ENCODE data around the gene PEX13. TPM values are rescaled to one million over a fixed set of nuclear protein-coding genes. Genes with fewer than 3 reads are reported as not detected.
"Not testable (repeated sequence)": the region's sequence is repeated elsewhere in the genome, so short reads cannot be mapped to it uniquely, and the experiment has no call there.

PEX13 gene
- polyA plus RNA-seq, 1 donor = 28.4 TPM

DNA sequence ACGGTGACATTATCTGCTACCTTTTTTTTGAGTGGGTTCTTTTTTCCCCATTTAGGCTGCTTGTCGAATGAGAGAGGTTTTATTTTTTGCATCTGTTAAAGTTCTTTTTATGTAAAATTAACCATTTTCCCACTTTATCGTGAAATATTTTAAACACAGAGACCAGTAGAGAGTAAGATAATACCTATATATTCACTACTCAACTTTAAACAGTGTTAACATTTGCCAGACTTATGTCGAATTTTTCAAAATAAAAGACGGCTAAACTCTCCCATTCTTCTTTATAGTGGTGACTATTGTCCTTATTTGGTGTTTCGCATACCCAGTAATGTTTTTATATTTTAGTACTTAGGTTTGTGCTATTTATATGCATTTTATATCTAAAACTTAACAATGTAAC lies 1.3 kb downstream of the PEX13 start:
- H3K4me3 ChIP-seq (ENCODE audit: low read length) = peak overlapping the region; percentile 82
- H3K27ac ChIP-seq (ENCODE audit: low read length) = peak overlapping the region; percentile 95
- H3K27me3 ChIP-seq (ENCODE audit: control insufficient read depth, insufficient read depth, low read length) = no peaks in the 10 kb centered on the region
- WGBS (ENCODE audit: insufficient coverage, low lambda C conversion rate) = 20% methylated on average over 5 of the region's 6 CpGs
- DNase-seq = no peak
- H3K9me3 ChIP-seq (ENCODE audit: control insufficient read depth, low read depth, low read length) = no peaks in the 10 kb centered on the region
- H3K4me1 ChIP-seq (ENCODE audit: control insufficient read depth, insufficient read depth, low read length) = peaks cover 4% of the 10 kb centered on the region
- peaks cover 16% of the 10 kb centered on the region for H3K36me3 ChIP-seq (ENCODE audit: control insufficient read depth, insufficient read depth, low read length)

DNA sequence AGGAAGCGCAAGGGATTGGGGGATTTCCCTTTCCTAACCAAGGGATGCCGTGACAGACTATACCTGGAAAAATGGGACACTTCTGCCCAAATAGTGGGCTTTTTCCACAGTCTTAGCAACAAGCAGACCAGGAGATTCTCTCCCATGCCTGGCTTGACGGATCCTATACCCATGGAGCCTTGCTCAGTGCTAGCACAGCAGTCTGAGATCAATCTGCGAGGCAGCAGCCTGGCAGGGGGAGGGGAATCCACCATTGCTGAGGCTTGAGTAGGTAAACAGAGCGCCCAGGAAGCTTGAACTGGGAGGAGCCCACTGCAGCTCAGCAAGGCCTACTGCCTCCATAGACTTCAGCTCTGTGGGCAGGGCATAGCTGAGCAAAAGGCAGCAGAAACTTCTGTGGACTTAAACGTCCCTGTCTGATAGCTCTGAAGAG lies 3.7 kb downstream of the PEX13 start:
- Histone ChIP-seq H3K36me3 (ENCODE audit: control insufficient read depth, insufficient read depth, low read length) (peaks cover 23% of the 10 kb centered on the region), H3K4me1 (ENCODE audit: control insufficient read depth, insufficient read depth, low read length) (peaks cover 4% of the 10 kb centered on the region), H3K27ac (ENCODE audit: low read length) (no peak overlapping the region), H3K9me3 (ENCODE audit: control insufficient read depth, low read depth, low read length) (no peaks in the 10 kb centered on the region), H3K27me3 (ENCODE audit: control insufficient read depth, insufficient read depth, low read length) (no peaks in the 10 kb centered on the region), H3K4me3 (ENCODE audit: low read length) (no peak overlapping the region)
- no CpG with 5 or more reads among the region's 6 CpGs for WGBS (ENCODE audit: insufficient coverage, low lambda C conversion rate)
- no peak for DNase-seq

DNA sequence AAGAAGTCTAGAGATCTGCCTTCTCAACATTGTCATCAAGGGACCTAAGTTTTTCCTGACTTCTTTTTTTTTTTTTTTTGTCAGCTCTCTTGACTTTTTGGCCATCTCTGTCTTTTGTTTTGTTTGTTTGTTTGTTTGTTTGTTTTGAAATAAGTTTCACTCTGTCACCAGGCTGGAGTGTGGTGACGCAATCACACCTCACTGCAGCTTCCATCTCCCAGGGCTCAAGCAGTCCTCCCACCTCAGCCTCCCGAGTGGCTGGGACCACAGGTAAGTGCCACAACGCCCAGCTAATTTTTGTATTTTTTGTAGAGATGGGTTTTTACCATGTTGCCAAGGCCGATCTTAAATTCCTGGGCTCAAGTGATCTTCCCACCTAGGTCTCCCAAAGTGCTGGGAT lies 6.2 kb downstream of the PEX13 start:
- H3K9me3 ChIP-seq (ENCODE audit: control insufficient read depth, low read depth, low read length) = no peaks in the 10 kb centered on the region
- peaks cover 4% of the 10 kb centered on the region for H3K4me1 ChIP-seq (ENCODE audit: control insufficient read depth, insufficient read depth, low read length)
- no peak overlapping the region for H3K27ac ChIP-seq (ENCODE audit: low read length)
- no peaks in the 10 kb centered on the region for H3K27me3 ChIP-seq (ENCODE audit: control insufficient read depth, insufficient read depth, low read length)
- H3K36me3 ChIP-seq (ENCODE audit: control insufficient read depth, insufficient read depth, low read length) = peaks cover 25% of the 10 kb centered on the region
- H3K4me3 ChIP-seq (ENCODE audit: low read length) = no peak overlapping the region
- no CpG with 5 or more reads among the region's 4 CpGs for WGBS (ENCODE audit: insufficient coverage, low lambda C conversion rate)
- no peak for DNase-seq

DNA sequence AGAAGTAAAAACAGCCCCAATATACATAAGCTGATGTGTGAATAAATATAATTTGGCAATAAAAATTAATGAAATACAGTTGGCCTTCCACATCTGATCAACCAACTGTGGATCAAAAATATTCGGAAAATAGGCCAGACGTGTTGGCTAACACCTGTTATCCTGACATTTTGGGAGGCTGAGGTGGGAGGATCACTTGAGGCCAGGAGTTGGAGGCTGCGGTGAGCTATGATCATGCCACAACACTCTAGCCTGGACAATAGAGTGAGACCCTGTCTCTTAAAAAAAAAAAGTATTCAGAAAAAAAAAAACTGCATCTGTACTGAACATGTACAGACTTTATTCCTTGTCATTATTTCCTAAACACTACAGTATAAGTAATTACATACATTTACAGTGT lies 12.0 kb downstream of the PEX13 start:
- Histone ChIP-seq H3K4me1 (ENCODE audit: control insufficient read depth, insufficient read depth, low read length) (no peaks in the 10 kb centered on the region), H3K4me3 (ENCODE audit: low read length) (no peak overlapping the region), H3K9me3 (ENCODE audit: control insufficient read depth, low read depth, low read length) (no peaks in the 10 kb centered on the region), H3K36me3 (ENCODE audit: control insufficient read depth, insufficient read depth, low read length) (peaks cover 40% of the 10 kb centered on the region), H3K27ac (ENCODE audit: low read length) (no peak overlapping the region), H3K27me3 (ENCODE audit: control insufficient read depth, insufficient read depth, low read length) (no peaks in the 10 kb centered on the region)
- no CpG with 5 or more reads among the region's 3 CpGs for WGBS (ENCODE audit: insufficient coverage, low lambda C conversion rate)
- no peak for DNase-seq

DNA sequence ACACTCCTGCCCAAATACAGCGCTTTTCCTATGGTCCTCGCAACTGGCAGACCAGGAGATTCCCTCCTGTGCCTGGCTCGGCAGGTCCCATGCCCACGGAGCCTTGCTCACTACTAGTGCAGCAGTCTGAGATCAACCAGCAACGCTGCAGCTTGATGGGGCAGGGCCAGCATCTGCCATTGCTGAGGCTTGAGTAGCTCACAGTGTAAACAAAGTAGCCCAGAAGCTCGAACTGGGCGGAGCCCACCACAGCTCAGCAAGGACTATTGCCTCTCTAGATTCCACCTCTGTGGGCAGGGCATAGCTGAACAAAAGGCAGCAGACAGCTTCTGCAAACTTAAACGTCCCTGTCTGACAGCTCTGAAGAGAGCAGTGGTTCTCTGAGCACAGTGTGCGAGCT lies 17.1 kb downstream of the PEX13 start:
- not testable (repeated sequence) for DNase-seq; H3K27ac ChIP-seq (ENCODE audit: low read length); H3K27me3 ChIP-seq (ENCODE audit: control insufficient read depth, insufficient read depth, low read length); H3K9me3 ChIP-seq (ENCODE audit: control insufficient read depth, low read depth, low read length); H3K4me3 ChIP-seq (ENCODE audit: low read length); H3K4me1 ChIP-seq (ENCODE audit: control insufficient read depth, insufficient read depth, low read length)
- WGBS (ENCODE audit: insufficient coverage, low lambda C conversion rate) = no CpG with 5 or more reads among the region's 9 CpGs
- peaks cover 43% of the 10 kb centered on the region for H3K36me3 ChIP-seq (ENCODE audit: control insufficient read depth, insufficient read depth, low read length)

DNA sequence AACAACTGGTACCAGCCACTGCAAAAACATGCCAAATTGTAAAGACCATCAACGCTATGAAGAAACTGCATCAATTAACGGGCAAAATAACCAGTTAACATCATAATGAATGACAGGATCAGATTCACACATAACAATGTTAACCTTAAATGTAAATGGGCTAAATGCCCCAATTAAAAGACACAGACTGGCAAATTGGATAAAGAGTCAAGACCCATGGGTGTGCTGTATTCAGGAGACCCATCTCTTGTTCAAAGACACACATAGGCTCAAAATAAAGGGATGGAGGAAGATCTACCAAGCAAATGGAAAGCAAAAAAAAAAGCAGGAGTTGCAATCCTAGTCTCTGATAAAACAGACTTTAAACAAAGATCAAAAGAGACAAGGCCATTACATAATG lies 19.1 kb downstream of the PEX13 start:
- H3K27me3 ChIP-seq (ENCODE audit: control insufficient read depth, insufficient read depth, low read length); H3K9me3 ChIP-seq (ENCODE audit: control insufficient read depth, low read depth, low read length); H3K4me3 ChIP-seq (ENCODE audit: low read length); H3K27ac ChIP-seq (ENCODE audit: low read length); DNase-seq; H3K4me1 ChIP-seq (ENCODE audit: control insufficient read depth, insufficient read depth, low read length): not testable (repeated sequence)
- peaks cover 35% of the 10 kb centered on the region for H3K36me3 ChIP-seq (ENCODE audit: control insufficient read depth, insufficient read depth, low read length)
- no CpG with 5 or more reads among the region's 2 CpGs for WGBS (ENCODE audit: insufficient coverage, low lambda C conversion rate)

DNA sequence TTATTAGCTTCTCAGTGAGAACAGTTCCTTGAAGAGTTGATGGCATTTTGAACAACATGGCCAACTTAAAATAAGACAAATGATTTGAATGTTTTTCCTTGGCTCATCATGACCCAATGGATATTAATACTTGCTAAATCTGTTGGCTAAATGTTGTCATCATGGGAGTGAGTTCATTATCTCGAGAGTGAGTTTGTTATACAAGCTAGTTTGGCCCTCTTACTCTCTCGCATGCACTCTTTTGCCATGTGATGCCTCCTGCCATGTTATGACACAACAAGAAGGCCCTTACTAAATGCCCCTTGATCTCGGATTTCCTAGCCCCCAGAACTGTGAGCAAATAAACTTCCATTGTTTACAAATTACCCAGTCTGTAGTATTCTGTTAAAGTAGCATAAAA lies 25.3 kb downstream of the PEX13 start:
- Histone ChIP-seq H3K27me3 (ENCODE audit: control insufficient read depth, insufficient read depth, low read length) (no peaks in the 10 kb centered on the region), H3K4me1 (ENCODE audit: control insufficient read depth, insufficient read depth, low read length) (no peaks in the 10 kb centered on the region), H3K9me3 (ENCODE audit: control insufficient read depth, low read depth, low read length) (no peaks in the 10 kb centered on the region), H3K36me3 (ENCODE audit: control insufficient read depth, insufficient read depth, low read length) (peaks cover 20% of the 10 kb centered on the region), H3K4me3 (ENCODE audit: low read length) (no peak overlapping the region), H3K27ac (ENCODE audit: low read length) (no peak overlapping the region)
- no CpG with 5 or more reads among the region's 3 CpGs for WGBS (ENCODE audit: insufficient coverage, low lambda C conversion rate)
- DNase-seq = no peak

DNA sequence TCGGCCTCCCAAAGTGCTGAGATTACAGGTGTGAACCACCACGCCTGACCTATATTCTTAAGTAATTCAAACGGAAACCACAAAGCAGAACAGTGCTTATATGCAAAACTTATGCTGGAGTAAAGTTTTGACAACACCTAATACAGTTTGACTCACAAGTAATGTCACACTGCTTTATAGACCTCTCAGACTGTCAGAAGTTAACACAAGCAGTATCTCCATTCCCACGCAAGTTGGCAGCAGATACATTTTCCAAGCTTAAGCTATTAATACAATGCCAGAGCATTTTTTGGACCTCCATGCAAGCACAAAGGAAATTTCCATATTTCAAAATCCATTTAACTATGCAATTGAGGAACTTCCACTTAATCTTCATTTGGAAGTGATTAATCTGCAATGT lies 27.1 kb downstream of the PEX13 start:
- no peaks in the 10 kb centered on the region for H3K27me3 ChIP-seq (ENCODE audit: control insufficient read depth, insufficient read depth, low read length)
- no peak overlapping the region for H3K27ac ChIP-seq (ENCODE audit: low read length)
- DNase-seq = no peak
- WGBS (ENCODE audit: insufficient coverage, low lambda C conversion rate) = no CpG with 5 or more reads among the region's 4 CpGs
- H3K4me3 ChIP-seq (ENCODE audit: low read length) = no peak overlapping the region
- no peaks in the 10 kb centered on the region for H3K9me3 ChIP-seq (ENCODE audit: control insufficient read depth, low read depth, low read length)
- no peaks in the 10 kb centered on the region for H3K4me1 ChIP-seq (ENCODE audit: control insufficient read depth, insufficient read depth, low read length)
- H3K36me3 ChIP-seq (ENCODE audit: control insufficient read depth, insufficient read depth, low read length) = peaks cover 29% of the 10 kb centered on the region

DNA sequence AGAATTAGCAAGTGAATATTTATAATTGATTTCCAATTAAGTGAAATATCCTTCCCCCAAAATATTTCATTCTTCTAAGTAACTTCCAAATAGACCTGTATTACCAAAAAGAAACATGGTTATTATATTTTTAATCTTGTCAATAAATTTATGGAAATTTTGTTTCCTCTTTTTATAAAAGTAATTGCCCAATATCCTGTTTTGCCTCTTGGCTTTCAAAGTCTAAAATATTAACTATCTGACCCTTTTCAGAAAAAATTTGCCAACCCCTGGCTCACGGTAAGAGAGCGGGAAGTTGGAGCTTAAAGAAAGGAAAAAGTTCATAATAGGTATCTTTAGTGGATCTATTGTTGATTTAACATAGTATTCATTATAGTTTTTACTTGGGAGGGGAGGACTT lies 27.7 kb downstream of the PEX13 start:
- Histone ChIP-seq H3K4me1 (ENCODE audit: control insufficient read depth, insufficient read depth, low read length) (no peaks in the 10 kb centered on the region), H3K9me3 (ENCODE audit: control insufficient read depth, low read depth, low read length) (no peaks in the 10 kb centered on the region), H3K36me3 (ENCODE audit: control insufficient read depth, insufficient read depth, low read length) (peaks cover 31% of the 10 kb centered on the region), H3K27me3 (ENCODE audit: control insufficient read depth, insufficient read depth, low read length) (no peaks in the 10 kb centered on the region), H3K27ac (ENCODE audit: low read length) (no peak overlapping the region), H3K4me3 (ENCODE audit: low read length) (no peak overlapping the region)
- no CpG with 5 or more reads among the region's 2 CpGs for WGBS (ENCODE audit: insufficient coverage, low lambda C conversion rate)
- DNase-seq = no peak

DNA sequence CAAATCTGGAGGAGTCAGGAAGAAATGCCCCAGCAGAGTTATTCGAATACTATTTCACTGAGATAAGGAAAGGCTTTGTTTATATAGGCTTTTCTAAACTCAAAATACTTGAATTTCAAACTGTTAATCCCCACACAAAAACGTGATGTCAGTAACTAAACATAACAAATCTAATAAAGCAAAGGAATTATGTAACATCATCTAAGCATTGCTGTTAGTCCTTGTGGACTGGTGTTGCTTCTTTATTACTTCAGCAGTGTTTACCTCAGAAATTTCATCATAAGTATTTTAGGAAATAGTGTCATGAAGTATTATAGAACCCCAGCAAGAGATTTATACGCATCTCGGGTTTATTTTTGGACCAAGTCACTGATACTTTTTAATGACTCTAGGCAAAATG lies 28.5 kb downstream of the PEX13 start:
- Histone ChIP-seq H3K36me3 (ENCODE audit: control insufficient read depth, insufficient read depth, low read length) (peaks cover 33% of the 10 kb centered on the region), H3K27ac (ENCODE audit: low read length) (no peak overlapping the region), H3K27me3 (ENCODE audit: control insufficient read depth, insufficient read depth, low read length) (no peaks in the 10 kb centered on the region), H3K4me1 (ENCODE audit: control insufficient read depth, insufficient read depth, low read length) (no peaks in the 10 kb centered on the region), H3K4me3 (ENCODE audit: low read length) (no peak overlapping the region), H3K9me3 (ENCODE audit: control insufficient read depth, low read depth, low read length) (no peaks in the 10 kb centered on the region)
- DNase-seq = no peak
- 63% methylated on average over 3 of the region's 4 CpGs for WGBS (ENCODE audit: insufficient coverage, low lambda C conversion rate)

DNA sequence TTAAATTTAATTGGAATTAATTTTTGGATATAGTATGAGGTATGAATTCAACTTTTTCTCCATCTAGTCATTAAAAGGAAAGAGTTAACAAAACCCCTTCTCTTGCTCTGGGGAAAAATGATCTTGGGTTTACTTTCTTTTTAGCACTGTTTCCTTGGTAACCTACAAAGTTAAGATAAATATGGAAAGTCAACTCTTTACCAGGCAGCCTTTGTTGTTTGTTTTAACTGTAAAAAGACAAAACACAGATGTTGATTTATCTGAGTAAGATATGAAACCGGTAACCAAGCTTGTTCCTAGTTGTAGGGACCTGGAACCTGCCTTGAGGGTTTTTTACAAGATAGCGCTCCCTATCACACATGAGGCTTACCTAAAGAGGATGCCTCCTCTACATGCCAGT lies 38.0 kb downstream of the PEX13 start:
- WGBS (ENCODE audit: insufficient coverage, low lambda C conversion rate) = no CpG with 5 or more reads among the region's 2 CpGs
- Histone ChIP-seq H3K36me3 (ENCODE audit: control insufficient read depth, insufficient read depth, low read length) (peaks cover 9% of the 10 kb centered on the region), H3K4me1 (ENCODE audit: control insufficient read depth, insufficient read depth, low read length) (no peaks in the 10 kb centered on the region), H3K27me3 (ENCODE audit: control insufficient read depth, insufficient read depth, low read length) (no peaks in the 10 kb centered on the region), H3K27ac (ENCODE audit: low read length) (no peak overlapping the region), H3K4me3 (ENCODE audit: low read length) (no peak overlapping the region), H3K9me3 (ENCODE audit: control insufficient read depth, low read depth, low read length) (no peaks in the 10 kb centered on the region)
- no peak for DNase-seq

Measured in large intestine (tissue), 3 donors.